NCI-H69 (cell line): ENCODE measurements around the gene EYS.

ENCODE experiments used
- DNase-seq: peaks from one replicate; lab custom pipeline; 2025; lab: John Stamatoyannopoulos, UW

Gene EYS

GRCh38 chr6:64591676-64592036 lies 1115.4 kb downstream of the EYS start:
- DNase-seq, result no peak

GRCh38 chr6:64590965-64591675 lies 1115.9 kb downstream of the EYS start:
- DNase-seq, result no peak

GRCh38 chr6:64589961-64590360 lies 1117.1 kb downstream of the EYS start:
- peak; percentile 63 for DNase-seq

GRCh38 chr6:64580346-64580745 lies 1126.7 kb downstream of the EYS start:
- DNase-seq, result no peak

GRCh38 chr6:64553249-64553786 lies 1153.7 kb downstream of the EYS start:
- peak; percentile 96 for DNase-seq

GRCh38 chr6:64547594-64548268 lies 1159.3 kb downstream of the EYS start:
- DNase-seq, result no peak

- DNase-seq, result peak; percentile 45
These were observed 1167.1 kb downstream of the EYS start for GRCh38 chr6:64539917-64540316.

GRCh38 chr6:64538722-64539121 lies 1168.3 kb downstream of the EYS start:
- DNase-seq, result peak; percentile 99

- no peak for DNase-seq
These were observed 1179.1 kb downstream of the EYS start for GRCh38 chr6:64527899-64528298.

GRCh38 chr6:64522859-64523258 lies 1184.2 kb downstream of the EYS start:
- no peak for DNase-seq

GRCh38 chr6:64520050-64520449 lies 1187.0 kb downstream of the EYS start:
- peak; percentile 45 for DNase-seq

GRCh38 chr6:64516393-64516792 lies 1190.6 kb downstream of the EYS start:
- peak; percentile 35 for DNase-seq

- DNase-seq, result no peak
These were observed 1199.4 kb downstream of the EYS start for GRCh38 chr6:64507661-64508060.

- peak; percentile 62 for DNase-seq
These were observed 1201.7 kb downstream of the EYS start for GRCh38 chr6:64505312-64505711.

GRCh38 chr6:64504503-64504902 lies 1202.5 kb downstream of the EYS start:
- peak; percentile 83 for DNase-seq

GRCh38 chr6:64502801-64503200 lies 1204.2 kb downstream of the EYS start:
- DNase-seq, result no peak

- peak; percentile 51 for DNase-seq
These were observed 1209.4 kb downstream of the EYS start for GRCh38 chr6:64497634-64498033.

GRCh38 chr6:64489763-64490162 lies 1217.3 kb downstream of the EYS start:
- DNase-seq, result peak; percentile 77

- DNase-seq, result peak; percentile 94
These were observed 1220.3 kb downstream of the EYS start for GRCh38 chr6:64486578-64487351.

- no peak for DNase-seq
These were observed 1223.0 kb downstream of the EYS start for GRCh38 chr6:64483956-64484499.

GRCh38 chr6:64482631-64483030 lies 1224.4 kb downstream of the EYS start:
- no peak for DNase-seq

GRCh38 chr6:64479134-64479533 lies 1227.9 kb downstream of the EYS start:
- DNase-seq, result peak; percentile 40
